Caco-2 (cell line): Measurements from ENCODE around the gene NTN1. TPM values are rescaled to one million over a fixed set of nuclear protein-coding genes. Genes with fewer than 3 reads are reported as not detected.

Experiments used
- BruUV-seq: library from RNA; stranded (reverse); fragments of 400-500 nt; replicated peaks from 2 replicates; lab custom pipeline; 2021; lab: Mats Ljungman, UMichigan
- CTCF ChIA-PET: fragments of 300-600 bp; sonication (Branson Sonifier 250); formaldehyde crosslinking; loops from one replicate; lab custom pipeline; 2022; ENCODE audit warnings: antibody characterized with exemption; lab: Charles Lee
- POLR2A ChIA-PET: fragments of 300-600 bp; sonication (Branson Sonifier 250); formaldehyde crosslinking; loops from one replicate; lab custom pipeline; 2022; ENCODE audit warnings: antibody characterized with exemption; lab: Charles Lee
- DNase-seq, 2 experiments: peaks; one replicate each; pipeline versions ENCODE4 v3.0.0 to v3.0.0-alpha.2; 2020 to 2022
- H3K27me3 ChIP-seq: replicated peaks from 2 replicates; pipeline ENCODE4 v1.6.0; 2011; ENCODE audit warnings: low read length; ENCODE audit not compliant: control insufficient read depth, insufficient read depth
- H3K36me3 ChIP-seq: 2 replicates; pipeline ENCODE4 v1.5.1; 2011; ENCODE audit warnings: low read length; ENCODE audit not compliant: control insufficient read depth, insufficient read depth
- H3K4me1 ChIP-seq: fragments of 250-450 bp; sonication (Bioruptor Pico); 2 replicates; pipeline ENCODE4 v1.5.1; 2020; ENCODE audit warnings: mild to moderate bottlenecking
- H3K4me3 ChIP-seq: 2 replicates; pipeline ENCODE4 v1.5.1; 2011; ENCODE audit warnings: low read depth, mild to moderate bottlenecking, control low read depth, low read length
- H3K9me3 ChIP-seq: fragments of 250-450 bp; sonication (Bioruptor Pico); 2 replicates; pipeline ENCODE4 v1.5.1; 2020; ENCODE audit warnings: mild to moderate bottlenecking, moderate library complexity
- H3K27ac Mint-ChIP-seq: one replicate; pipeline ENCODE4 v1.8.0; 2022; ENCODE audit warnings: mixed read lengths; ENCODE audit not compliant: unreplicated experiment
- H3K27me3 Mint-ChIP-seq: one replicate; pipeline ENCODE4 v1.8.0; 2022; ENCODE audit warnings: mixed read lengths; ENCODE audit not compliant: insufficient read depth, unreplicated experiment
- H3K36me3 Mint-ChIP-seq: one replicate; pipeline ENCODE4 v1.8.0; 2022; ENCODE audit warnings: mild to moderate bottlenecking, mixed read lengths; ENCODE audit not compliant: insufficient read depth, unreplicated experiment
- H3K4me1 Mint-ChIP-seq: one replicate; pipeline ENCODE4 v1.8.0; 2022; ENCODE audit warnings: low read depth, mixed read lengths; ENCODE audit not compliant: unreplicated experiment
- H3K4me3 Mint-ChIP-seq: one replicate; pipeline ENCODE4 v1.8.0; 2022; ENCODE audit warnings: mild to moderate bottlenecking, moderate library complexity, mixed read lengths; ENCODE audit not compliant: unreplicated experiment
- H3K9me3 Mint-ChIP-seq: one replicate; pipeline ENCODE4 v1.8.0; 2022; ENCODE audit warnings: mixed read lengths; ENCODE audit not compliant: unreplicated experiment
- intact Hi-C: fragments of 100-400 bp; cut with micrococcal nuclease; formaldehyde crosslinking; loops from one replicate; pipeline ENCODE4 v1.10.0; 2022; ENCODE audit not compliant: unreplicated experiment
- total RNA-seq: library from RNA; stranded (reverse); gene quantifications from 2 replicates; pipeline ENCODE4 v1.2.3, GENCODE V29; 2022
- TF ChIP-seq, protein P1 (sequence below), 2 experiments: fragments of 200-600 bp in 1 of 2; IDR thresholded peaks; 1 replicate in 1 of 2; 2 replicates in 1 of 2; pipeline versions ENCODE4 v1.5.1 to v1.8.0; 2011 to 2022; ENCODE audit warnings: antibody characterized with exemption in 1 of 2, control low read depth in 1 of 2, inconsistent platforms in 1 of 2, low read depth in 1 of 2, low read length in 1 of 2, mild to moderate bottlenecking in 1 of 2, moderate library complexity in 1 of 2; ENCODE audit not compliant: insufficient read depth in 1 of 2, severe bottlenecking in 1 of 2, unreplicated experiment in 1 of 2

Gene NTN1
- total RNA-seq, 1 experiment from 2014 or later = 0.88 TPM

GRCh38 chr17:9056566-9056965, 35.3 kb downstream of the NTN1 start:
- H3K4me3 Mint-ChIP-seq = no peak overlapping the region
- no peaks in the 10 kb centered on the region for H3K9me3 Mint-ChIP-seq
- no peaks in the 10 kb centered on the region for H3K36me3 Mint-ChIP-seq
- H3K27me3 ChIP-seq = no peaks in the 10 kb centered on the region
- TF ChIP-seq, protein P1, sequence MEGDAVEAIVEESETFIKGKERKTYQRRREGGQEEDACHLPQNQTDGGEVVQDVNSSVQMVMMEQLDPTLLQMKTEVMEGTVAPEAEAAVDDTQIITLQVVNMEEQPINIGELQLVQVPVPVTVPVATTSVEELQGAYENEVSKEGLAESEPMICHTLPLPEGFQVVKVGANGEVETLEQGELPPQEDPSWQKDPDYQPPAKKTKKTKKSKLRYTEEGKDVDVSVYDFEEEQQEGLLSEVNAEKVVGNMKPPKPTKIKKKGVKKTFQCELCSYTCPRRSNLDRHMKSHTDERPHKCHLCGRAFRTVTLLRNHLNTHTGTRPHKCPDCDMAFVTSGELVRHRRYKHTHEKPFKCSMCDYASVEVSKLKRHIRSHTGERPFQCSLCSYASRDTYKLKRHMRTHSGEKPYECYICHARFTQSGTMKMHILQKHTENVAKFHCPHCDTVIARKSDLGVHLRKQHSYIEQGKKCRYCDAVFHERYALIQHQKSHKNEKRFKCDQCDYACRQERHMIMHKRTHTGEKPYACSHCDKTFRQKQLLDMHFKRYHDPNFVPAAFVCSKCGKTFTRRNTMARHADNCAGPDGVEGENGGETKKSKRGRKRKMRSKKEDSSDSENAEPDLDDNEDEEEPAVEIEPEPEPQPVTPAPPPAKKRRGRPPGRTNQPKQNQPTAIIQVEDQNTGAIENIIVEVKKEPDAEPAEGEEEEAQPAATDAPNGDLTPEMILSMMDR (IDR thresholded peaks at IDR 0.05; ENCODE audit: insufficient read depth in 1 of 2, low read depth in 1 of 2, low read length in 1 of 2, severe bottlenecking in 1 of 2, unreplicated experiment in 1 of 2) = no peak
- no peaks in the 10 kb centered on the region for H3K4me1 Mint-ChIP-seq
- CTCF ChIA-PET = no interaction called here
- no peaks in the 10 kb centered on the region for H3K9me3 ChIP-seq
- H3K4me3 ChIP-seq = no peak overlapping the region
- POLR2A ChIA-PET = no interaction called here
- BruUV-seq = no TSS peak
- H3K4me1 ChIP-seq = no peaks in the 10 kb centered on the region
- no peaks in the 10 kb centered on the region for H3K36me3 ChIP-seq
- intact Hi-C loops = no loop called here
- no peak for DNase-seq
- H3K27ac Mint-ChIP-seq = no peak overlapping the region
- no peaks in the 10 kb centered on the region for H3K27me3 Mint-ChIP-seq

- H3K4me1 ChIP-seq = no peaks in the 10 kb centered on the region
- no peaks in the 10 kb centered on the region for H3K36me3 Mint-ChIP-seq
- H3K27me3 Mint-ChIP-seq = no peaks in the 10 kb centered on the region
- intact Hi-C loops = no loop called here
- no peak for DNase-seq
- BruUV-seq = no TSS peak
- CTCF ChIA-PET = no interaction called here
- no peak overlapping the region for H3K27ac Mint-ChIP-seq
- H3K36me3 ChIP-seq = no peaks in the 10 kb centered on the region
- H3K9me3 Mint-ChIP-seq = no peaks in the 10 kb centered on the region
- POLR2A ChIA-PET = no interaction called here
- H3K4me1 Mint-ChIP-seq = no peaks in the 10 kb centered on the region
- no peak overlapping the region for H3K4me3 Mint-ChIP-seq
- no peaks in the 10 kb centered on the region for H3K27me3 ChIP-seq
- H3K9me3 ChIP-seq = no peaks in the 10 kb centered on the region
- TF ChIP-seq, protein P1 (IDR thresholded peaks at IDR 0.05; ENCODE audit: insufficient read depth in 1 of 2, low read depth in 1 of 2, low read length in 1 of 2, severe bottlenecking in 1 of 2, unreplicated experiment in 1 of 2) = no peak
- H3K4me3 ChIP-seq = no peak overlapping the region
Observed at GRCh38 chr17:9057310-9057709, 36.0 kb downstream of the NTN1 start.

DNA sequence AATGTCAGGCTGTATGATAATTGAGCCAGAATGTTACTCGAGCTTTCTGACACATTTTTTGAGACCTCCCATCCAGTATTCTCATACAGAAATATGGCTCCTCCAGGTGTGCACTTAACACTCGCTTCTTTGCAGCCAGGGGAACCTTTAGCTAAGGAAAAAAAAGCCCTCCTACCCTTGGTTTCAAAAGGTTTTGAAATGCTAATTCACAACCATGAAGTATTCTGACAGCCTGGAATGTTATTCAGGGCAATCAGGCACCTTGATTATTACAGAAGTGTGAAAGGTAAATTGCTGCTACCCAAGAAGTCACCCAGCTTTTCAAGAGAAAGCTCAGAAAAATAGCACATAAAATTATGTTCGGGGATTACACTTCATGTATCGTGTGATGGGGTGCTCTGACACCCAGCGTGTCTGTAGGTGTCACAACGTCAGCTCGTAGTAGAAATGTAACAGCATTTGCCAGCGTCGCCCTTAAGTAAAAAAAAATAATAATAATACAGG, 41.1 kb downstream of the NTN1 start:
- no TSS peak for BruUV-seq
- H3K27me3 Mint-ChIP-seq = no peaks in the 10 kb centered on the region
- no peaks in the 10 kb centered on the region for H3K9me3 Mint-ChIP-seq
- ChIA-PET POLR2A (no interaction called here), CTCF (no interaction called here)
- TF ChIP-seq, protein P1 (IDR thresholded peaks at IDR 0.05; ENCODE audit: insufficient read depth in 1 of 2, low read depth in 1 of 2, low read length in 1 of 2, severe bottlenecking in 1 of 2, unreplicated experiment in 1 of 2) = no peak
- H3K4me3 ChIP-seq = no peak overlapping the region
- DNase-seq = no peak
- H3K4me1 Mint-ChIP-seq = no peaks in the 10 kb centered on the region
- intact Hi-C loops = no loop called here
- H3K36me3 ChIP-seq = no peaks in the 10 kb centered on the region
- no peak overlapping the region for H3K27ac Mint-ChIP-seq
- H3K36me3 Mint-ChIP-seq = no peaks in the 10 kb centered on the region
- no peaks in the 10 kb centered on the region for H3K27me3 ChIP-seq
- no peaks in the 10 kb centered on the region for H3K9me3 ChIP-seq
- no peak overlapping the region for H3K4me3 Mint-ChIP-seq
- H3K4me1 ChIP-seq = no peaks in the 10 kb centered on the region
